Common myeloid progenitor, CD34-positive (primary cell): ENCODE data around the gene IST1.
A peak's percentile ranks its signal among the peaks of the same experiment; 100 is the strongest.

ENCODE experiments used
- CTCF ChIA-PET: fragments of 350-600 bp; sonication (Branson Sonifier 250); formaldehyde crosslinking; loops from one replicate; lab custom pipeline; 2021; ENCODE audit warnings: antibody characterized with exemption; lab: Charles Lee
- POLR2A ChIA-PET: fragments of 350-600 bp; sonication (Branson Sonifier 250); formaldehyde crosslinking; loops from one replicate; lab custom pipeline; 2021; ENCODE audit warnings: antibody characterized with exemption; lab: Charles Lee
- DNase-seq, 3 donors: peaks; one replicate each; pipeline versions ENCODE4 v3.0.0 to v3.0.0-alpha.2; 2013
- H3K27ac ChIP-seq, 2 experiments: 1 replicate in 1 of 2; 2 replicates in 1 of 2; pipeline ENCODE4 v1.7.0; 2013; ENCODE audit warnings: inconsistent platforms in 2 of 2, low read length in 2 of 2, mild to moderate bottlenecking in 2 of 2, low read depth in 1 of 2, moderate library complexity in 1 of 2; ENCODE audit not compliant: severe bottlenecking in 2 of 2, insufficient read depth in 1 of 2, poor library complexity in 1 of 2
- H3K27me3 ChIP-seq, 5 experiments: replicated peaks in 2 of 5; 1 replicate in 3 of 5; 2 replicates in 2 of 5; pipeline versions ENCODE4 v1.6.1 to v1.7.0; 2013; ENCODE audit warnings: low read length in 4 of 5, mild to moderate bottlenecking in 2 of 5, moderate library complexity in 2 of 5, inconsistent platforms in 1 of 5; ENCODE audit not compliant: insufficient read depth in 5 of 5, control insufficient read depth in 4 of 5
- H3K36me3 ChIP-seq, 4 experiments: 1 replicate in 2 of 4; 2 replicates in 2 of 4; pipeline versions ENCODE4 v1.6.1 to v1.7.0; 2013; ENCODE audit warnings: low read length in 3 of 4, control low read depth in 1 of 4, mild to moderate bottlenecking in 1 of 4; ENCODE audit not compliant: control insufficient read depth in 4 of 4, insufficient read depth in 4 of 4
- H3K4me1 ChIP-seq, 4 experiments: 1 replicate in 3 of 4; 2 replicates in 1 of 4; pipeline versions ENCODE4 v1.6.1 to v1.7.1; 2013; ENCODE audit warnings: low read length in 3 of 4, mild to moderate bottlenecking in 3 of 4, control low read depth in 1 of 4, inconsistent platforms in 1 of 4, moderate library complexity in 1 of 4; ENCODE audit not compliant: control insufficient read depth in 4 of 4, insufficient read depth in 4 of 4; ENCODE audit errors: control extremely low read depth in 1 of 4
- H3K4me3 ChIP-seq, 7 experiments: 1 replicate in 4 of 7; 2 replicates in 3 of 7; pipeline versions ENCODE4 v1.5.1 to v1.7.0; 2013; ENCODE audit warnings: mild to moderate bottlenecking in 7 of 7, low read length in 6 of 7, moderate library complexity in 6 of 7, inconsistent platforms in 2 of 7, low read depth in 2 of 7, control low read depth in 1 of 7; ENCODE audit not compliant: insufficient read depth in 4 of 7, control insufficient read depth in 1 of 7; ENCODE audit errors: extremely low read depth in 1 of 7
- H3K9me3 ChIP-seq, 5 experiments: 1 replicate in 4 of 5; 2 replicates in 1 of 5; pipeline versions ENCODE4 v1.6.1 to v1.7.1; 2013; ENCODE audit warnings: low read length in 4 of 5, mild to moderate bottlenecking in 2 of 5, inconsistent platforms in 1 of 5, low read depth in 1 of 5, moderate library complexity in 1 of 5; ENCODE audit not compliant: control insufficient read depth in 4 of 5, insufficient read depth in 2 of 5; ENCODE audit errors: control extremely low read depth in 1 of 5
- WGBS: methylation state at CpG from one replicate; pipeline ENCODE4 v1.1.5; 2013; ENCODE audit not compliant: insufficient coverage; 5-methylcytosine and 5-hydroxymethylcytosine counted together

IST1 gene

DNA sequence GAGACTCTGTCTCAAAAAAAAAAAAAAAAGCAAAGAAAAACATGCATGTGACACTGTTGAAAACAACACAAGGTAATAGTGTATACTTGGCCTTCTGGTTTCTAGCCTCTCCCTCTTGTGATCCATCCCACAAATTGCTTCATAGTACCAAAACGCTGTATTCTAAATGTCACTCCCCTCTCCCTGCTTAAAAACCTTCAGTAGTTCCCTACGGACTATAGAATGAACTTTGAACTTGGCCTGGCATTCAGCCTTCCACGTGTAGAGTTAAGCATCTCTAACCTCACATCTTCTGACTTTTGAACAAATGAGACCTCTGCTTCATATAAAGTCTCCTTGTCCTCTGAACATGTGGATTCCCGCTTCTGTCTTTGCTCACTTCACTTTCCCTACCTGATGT, 16.4 kb upstream of the IST1 start:
- no peak for DNase-seq
- Histone ChIP-seq H3K27ac (no peak overlapping the region), H3K36me3 (peaks cover 0 to 4% (median under 1%) of the 10 kb centered on the region in 4 experiments), H3K4me3 (no peak overlapping the region), H3K27me3 (no peaks in the 10 kb centered on the region), H3K4me1 (peaks cover 24 to 41% (median 30%) of the 10 kb centered on the region in 4 experiments), H3K9me3 (no peaks in the 10 kb centered on the region)
- WGBS, result 95% methylated on average over 4 of the region's 4 CpGs
- POLR2A ChIA-PET, result no interaction called here
- CTCF ChIA-PET, result no interaction called here

DNA sequence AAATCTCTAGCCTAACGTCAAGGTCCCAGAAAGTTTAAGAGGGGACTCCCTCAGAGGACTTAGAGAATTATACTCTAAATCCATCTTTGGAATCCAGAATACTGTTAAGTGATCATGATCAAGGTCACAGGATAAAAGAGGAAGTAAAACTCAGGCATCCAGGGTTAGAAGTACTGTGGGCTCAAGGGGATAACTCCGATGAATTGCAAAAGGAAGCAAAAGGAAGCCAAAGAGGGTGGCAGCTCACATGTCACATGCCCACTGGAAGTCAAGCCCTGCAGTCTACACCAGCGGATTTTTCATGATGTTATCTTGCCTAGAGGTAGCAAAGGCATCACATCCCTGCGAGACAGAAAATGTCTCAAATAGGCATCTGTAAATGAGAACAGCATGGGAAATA, 15.2 kb upstream of the IST1 start:
- ChIA-PET POLR2A (no interaction called here), CTCF (interaction anchor here (0.9 to 3.5 kb wide), 4 partner anchors 11 to 315 kb away, joined by 3 to 16 read pairs (median 4); no protein-coding TSS in a partner anchor)
- Histone ChIP-seq H3K4me1 (peaks cover 28 to 51% (median 40%) of the 10 kb centered on the region in 4 experiments), H3K36me3 (peaks cover 0 to 2% (median 0%) of the 10 kb centered on the region in 4 experiments), H3K9me3 (no peaks in the 10 kb centered on the region), H3K4me3 (peak overlapping the region in 3 of 7 experiments; percentile 32 to 62 (median 56)), H3K27ac (no peak overlapping the region), H3K27me3 (no peaks in the 10 kb centered on the region)
- WGBS, result 7% methylated on average over 2 of the region's 4 CpGs
- peak; percentile 42 to 87 (median 78) for DNase-seq

DNA sequence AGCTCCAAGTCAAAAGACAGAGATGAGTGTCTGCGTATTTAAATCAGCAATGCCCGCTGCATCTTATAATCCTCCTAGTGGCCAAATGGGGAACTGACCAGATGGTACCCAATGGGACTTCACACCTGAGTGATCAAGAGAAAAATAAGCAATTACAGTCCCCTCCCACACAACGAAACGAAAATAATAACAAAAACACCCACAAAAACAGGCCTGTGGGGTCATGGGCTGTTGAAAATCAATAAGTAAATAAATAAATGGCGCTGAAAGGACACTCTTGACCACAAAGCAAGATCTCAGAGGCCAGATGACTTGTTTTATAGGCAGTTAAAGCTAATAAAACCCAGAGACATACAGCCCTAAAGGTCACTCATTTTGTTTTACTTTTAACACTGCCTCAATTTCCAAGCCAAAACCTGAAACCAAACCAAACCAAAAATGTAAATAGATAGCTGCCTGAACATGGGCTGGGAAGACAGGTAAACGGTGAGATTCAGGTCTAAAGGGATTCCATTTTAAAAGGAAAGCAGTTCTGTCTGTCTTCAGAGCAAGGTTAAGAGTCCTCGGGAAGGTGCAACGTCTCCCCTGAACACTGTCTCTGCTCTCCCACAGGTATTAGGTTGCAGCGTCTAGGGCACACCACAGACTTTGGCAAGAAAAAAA, 12.7 kb upstream of the IST1 start:
- Histone ChIP-seq H3K27me3 (no peaks in the 10 kb centered on the region), H3K36me3 (no peaks in the 10 kb centered on the region), H3K9me3 (no peaks in the 10 kb centered on the region), H3K4me3 (peak overlapping the region in 6 of 7 experiments; percentile 67 to 87 (median 85)), H3K4me1 (peaks cover 30 to 53% (median 41%) of the 10 kb centered on the region in 4 experiments), H3K27ac (no peak overlapping the region)
- DNase-seq, result peak; percentile 87 to 92 (median 90)
- WGBS, result 8% methylated on average over 6 of the region's 9 CpGs
- CTCF ChIA-PET, result interaction anchor here (0.6 to 5.5 kb wide), 36 partner anchors 8 to 231 kb away, joined by 3 to 67 read pairs (median 5); partner anchors contain the start of genes AP1G1 and IST1
- POLR2A ChIA-PET, result interaction anchor here (0.9 to 1.4 kb wide), 2 partner anchors 12 to 35 kb away, joined by 3 to 4 read pairs; partner anchors contain the start of gene IST1

DNA sequence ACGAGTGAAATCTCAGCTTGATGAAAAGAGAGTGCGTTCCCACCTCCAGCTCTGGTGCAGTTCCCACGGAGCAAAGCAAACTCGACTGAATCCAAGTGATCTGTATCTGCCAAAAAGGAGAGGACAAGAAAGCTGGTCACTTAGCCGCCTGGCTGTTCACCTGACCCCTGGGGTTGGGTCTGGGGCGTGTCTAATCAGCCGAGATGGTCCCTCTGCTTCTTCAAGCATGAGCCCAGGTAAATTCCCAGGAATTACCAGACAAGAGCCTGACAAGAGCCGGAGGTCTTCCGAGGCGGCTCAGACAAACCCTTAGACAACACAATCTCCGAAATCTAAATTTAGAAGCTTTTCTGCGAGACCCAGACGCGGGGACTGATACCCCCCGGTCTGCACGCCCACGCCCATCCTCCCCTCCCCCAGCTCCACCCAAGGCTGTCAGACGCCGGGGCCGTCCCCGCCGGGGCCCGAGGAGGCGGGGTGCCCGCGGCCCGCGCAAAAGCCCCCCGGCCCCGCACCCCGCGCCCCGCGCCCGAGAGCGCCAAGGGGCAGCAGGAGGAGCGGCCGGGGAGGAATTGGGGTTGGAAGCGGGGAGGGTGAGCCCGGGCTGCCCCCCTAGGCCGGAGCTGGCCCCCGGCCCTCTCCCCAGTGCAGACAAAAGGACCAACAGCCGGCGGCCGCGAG, 12.0 kb upstream of the IST1 start:
- POLR2A ChIA-PET, result interaction anchor here (0.9 to 1.4 kb wide), 2 partner anchors 12 to 34 kb away, joined by 3 to 4 read pairs; partner anchors contain the start of gene IST1
- Histone ChIP-seq H3K9me3 (no peaks in the 10 kb centered on the region), H3K36me3 (no peaks in the 10 kb centered on the region), H3K4me3 (peak overlapping the region; percentile 67 to 87 (median 85)), H3K27me3 (no peaks in the 10 kb centered on the region), H3K4me1 (peaks cover 30 to 53% (median 41%) of the 10 kb centered on the region in 4 experiments), H3K27ac (peak overlapping the region in 1 of 2 experiments; percentile 58)
- peak in 2 of 3 donors; percentile 32 to 48 for DNase-seq
- CTCF ChIA-PET, result interaction anchor here (0.6 to 5.5 kb wide), 29 partner anchors 9 to 231 kb away, joined by 3 to 67 read pairs (median 5); partner anchors contain the start of genes AP1G1 and IST1
- 1% methylated on average over 17 of the region's 46 CpGs for WGBS

DNA sequence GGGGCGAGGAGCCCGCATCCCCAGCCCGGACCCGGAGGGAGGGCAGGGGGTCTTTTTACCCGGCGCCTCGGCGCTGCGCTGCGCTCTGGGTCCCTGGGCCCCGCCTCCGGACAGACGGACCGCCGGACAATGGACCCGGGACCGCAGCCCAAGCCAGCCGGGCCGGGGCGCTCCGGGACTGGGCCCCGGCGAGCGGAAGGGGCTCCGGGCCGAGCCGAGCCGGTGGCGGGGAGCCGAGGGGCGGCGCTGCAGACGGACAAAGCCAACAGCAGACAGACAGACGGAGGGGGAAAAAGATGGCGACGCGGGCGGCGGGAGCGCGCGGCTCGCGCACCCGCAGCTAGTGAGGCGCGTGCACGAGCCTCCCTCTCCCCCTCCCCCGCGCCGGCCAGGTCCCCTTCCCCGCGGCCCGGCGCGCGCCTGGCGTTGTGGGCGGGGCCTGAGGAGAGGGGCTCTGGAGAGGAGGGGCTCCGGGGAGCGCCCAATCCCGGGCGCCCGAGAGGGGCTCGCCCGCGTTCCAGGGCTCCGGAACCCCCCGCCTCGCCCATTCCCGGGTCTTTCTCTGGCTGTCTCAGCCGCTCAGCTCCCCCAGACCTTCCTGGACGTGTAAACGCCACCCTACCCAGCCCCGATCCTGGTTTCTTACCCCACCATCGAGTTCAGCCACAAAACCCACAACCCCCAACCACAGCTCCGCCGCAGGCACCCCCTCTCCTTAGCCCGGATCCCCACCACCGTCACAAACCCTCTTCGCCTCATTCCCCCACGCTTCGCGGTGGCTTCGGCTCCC, 11.3 kb upstream of the IST1 start, which contains the start of gene ZNF821:
ZNF821 (minus strand) TSS at position 334 of the 790 bp plus-strand sequence. CDS start 4,236 bp downstream, outside the sequence.
- WGBS, result under 1% methylated on average over 63 of the region's 85 CpGs
- ChIA-PET POLR2A (interaction anchor here (0.7 to 1.4 kb wide), 3 partner anchors 10 to 33 kb away, joined by 3 to 8 read pairs (median 4); partner anchors contain the start of gene IST1), CTCF (interaction anchor here (0.8 to 5.5 kb wide), 16 partner anchors 10 to 130 kb away, joined by 3 to 67 read pairs (median 6); partner anchors contain the start of gene IST1)
- no peaks in the 10 kb centered on the region for H3K36me3 ChIP-seq
- peak within 1 kb of the TSS; percentile 67 to 87 (median 85) for H3K4me3 ChIP-seq
- no peaks in the 10 kb centered on the region for H3K9me3 ChIP-seq
- no peaks in the 10 kb centered on the region for H3K27me3 ChIP-seq
- H3K27ac ChIP-seq, result peak within 1 kb of the TSS in 1 of 2 experiments; percentile 58
- H3K4me1 ChIP-seq, result peaks cover 30 to 53% (median 41%) of the 10 kb centered on the region in 4 experiments
- DNase-seq, result peak; percentile 87 to 90 (median 90)

DNA sequence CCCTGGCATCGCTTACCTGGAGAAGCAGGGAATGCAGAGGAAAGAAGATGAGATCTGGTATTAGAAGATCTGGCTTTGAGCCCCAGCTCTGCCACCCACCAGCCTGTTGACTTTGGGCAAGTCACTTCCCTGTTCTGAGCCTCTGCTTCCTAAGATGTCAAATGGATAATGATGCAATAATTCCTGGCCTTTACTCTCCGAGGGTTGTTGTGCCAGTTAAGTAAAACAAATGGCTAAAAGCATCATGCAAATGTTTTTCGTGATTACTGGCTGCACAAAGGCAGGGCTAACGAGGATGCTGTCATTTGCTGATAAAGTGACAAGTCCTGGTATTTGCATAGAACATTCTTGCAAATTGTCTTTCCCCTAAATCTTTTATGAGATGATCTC, 10.1 kb upstream of the IST1 start:
- WGBS, result 6% methylated on average over 2 of the region's 4 CpGs
- H3K27ac ChIP-seq, result no peak overlapping the region
- peak in 2 of 3 donors; percentile 29 to 45 for DNase-seq
- H3K36me3 ChIP-seq, result no peaks in the 10 kb centered on the region
- no peaks in the 10 kb centered on the region for H3K27me3 ChIP-seq
- peak overlapping the region in 1 of 7 experiments; percentile 42 for H3K4me3 ChIP-seq
- peaks cover 27 to 45% (median 36%) of the 10 kb centered on the region in 4 experiments for H3K4me1 ChIP-seq
- ChIA-PET POLR2A (no interaction called here), CTCF (interaction anchor here (1.2 to 5.5 kb wide), 3 partner anchors 10 to 61 kb away, joined by 3 to 67 read pairs (median 3); partner anchors contain the start of gene IST1)
- H3K9me3 ChIP-seq, result no peaks in the 10 kb centered on the region
